ENCODE results near the gene SMIM17.

SMIM17 gene

DNA sequence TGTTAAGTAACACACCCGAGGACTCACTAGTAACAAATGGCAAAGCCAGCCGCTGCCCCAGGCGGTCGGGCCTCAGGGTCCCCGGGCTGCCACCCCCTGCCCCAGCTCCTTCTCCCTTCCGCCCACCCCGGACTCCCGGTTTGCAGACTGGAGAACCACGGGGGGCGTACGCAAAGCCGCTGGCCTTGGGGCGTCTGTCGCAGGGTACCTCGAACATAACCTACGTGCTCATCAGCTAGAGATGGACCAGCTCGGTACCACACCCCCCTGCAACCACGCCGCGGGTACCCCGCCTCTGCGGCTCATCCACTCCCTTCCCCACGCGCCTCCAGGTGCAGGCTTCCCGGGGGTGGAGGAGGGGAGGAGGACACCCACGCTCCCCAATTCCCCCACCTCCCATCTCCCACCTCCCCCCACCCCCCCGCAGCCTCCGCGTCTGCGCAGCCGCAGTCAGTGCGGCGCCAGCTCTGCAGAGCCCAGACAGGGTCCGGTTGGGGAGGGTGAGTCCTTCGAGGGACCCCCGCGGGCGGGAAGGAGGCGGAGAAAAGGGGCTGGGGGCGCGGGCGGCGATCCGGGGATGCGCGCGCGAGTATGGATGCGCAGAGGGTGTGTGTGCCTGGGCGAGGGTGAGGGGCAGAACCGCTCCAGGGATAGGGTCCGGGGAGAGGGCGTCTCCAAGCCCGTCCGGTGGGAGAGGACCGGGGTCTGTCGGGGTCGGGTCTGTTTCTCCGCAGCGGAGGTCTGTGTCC is at the start of gene SMIM17:
Gene SMIM17, plus strand, starts transcription at position 449 of the 749 bp plus-strand sequence. CDS start 2,509 bp downstream, outside the sequence.
- no peaks in the 10 kb centered on the region for H3K27me3 ChIP-seq (ENCODE audit: control insufficient read depth, insufficient read depth, low read length)
- H3K9ac ChIP-seq (ENCODE audit: low read depth, low read length), result no peak within 1 kb of the TSS
- no peak within 1 kb of the TSS for H3K27ac ChIP-seq (ENCODE audit: low read depth, low read length)
- H3K9me3 ChIP-seq (ENCODE audit: control insufficient read depth, insufficient read depth, low read length), result peaks cover 80% of the 10 kb centered on the region
- no peak within 1 kb of the TSS for H3K4me3 ChIP-seq (ENCODE audit: low read depth, low read length)
- H3K36me3 ChIP-seq (ENCODE audit: control insufficient read depth, insufficient read depth, low read length), result no peaks in the 10 kb centered on the region
- no peaks in the 10 kb centered on the region for H3K4me1 ChIP-seq (ENCODE audit: control insufficient read depth, insufficient read depth, low read length)

DNA sequence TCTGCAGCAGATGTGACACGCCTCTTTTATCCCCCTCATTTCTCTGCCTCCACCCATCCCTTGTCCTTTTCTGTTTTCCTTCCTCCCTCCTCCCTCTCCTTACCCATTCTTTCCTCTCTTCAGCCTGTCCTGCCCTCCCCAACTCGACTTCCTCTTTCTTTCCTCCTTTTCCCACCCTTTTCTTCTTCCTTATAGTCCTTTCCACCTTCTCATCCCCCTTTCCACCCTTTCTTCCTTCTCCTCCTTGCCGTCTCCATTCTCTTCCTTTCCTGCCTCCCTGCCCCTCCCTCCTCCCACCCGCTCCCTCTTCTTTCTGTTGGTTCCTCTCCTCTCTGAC is 48.5 kb upstream of the SMIM17 start:
- Histone ChIP-seq H3K27me3 (ENCODE audit: control insufficient read depth, insufficient read depth, low read length) (no peaks in the 10 kb centered on the region), H3K27ac (ENCODE audit: low read depth, low read length) (no peak overlapping the region), H3K9me3 (ENCODE audit: control insufficient read depth, insufficient read depth, low read length) (peaks cover 38% of the 10 kb centered on the region), H3K4me3 (ENCODE audit: low read depth, low read length) (peak overlapping the region; percentile 93; the same call in 1 of the 2 replicates), H3K36me3 (ENCODE audit: control insufficient read depth, insufficient read depth, low read length) (peaks cover 4% of the 10 kb centered on the region; the same call in 1 of the 2 replicates), H3K9ac (ENCODE audit: low read depth, low read length) (no peak overlapping the region), H3K4me1 (ENCODE audit: control insufficient read depth, insufficient read depth, low read length) (no peaks in the 10 kb centered on the region)

GRCh38 chr19:56594783-56595547 is 48.0 kb upstream of the SMIM17 start, which contains the start of gene ZNF71:
TSS of gene ZNF71 (plus strand) at chr19:56595302. CDS start at chr19:56601559, 6,257 bp downstream.
- H3K4me3 ChIP-seq (ENCODE audit: low read depth, low read length), result peak within 1 kb of the TSS; percentile 93
- peaks cover 4% of the 10 kb centered on the region; the same call in 1 of the 2 replicates for H3K36me3 ChIP-seq (ENCODE audit: control insufficient read depth, insufficient read depth, low read length)
- H3K27me3 ChIP-seq (ENCODE audit: control insufficient read depth, insufficient read depth, low read length), result no peaks in the 10 kb centered on the region
- no peak within 1 kb of the TSS for H3K27ac ChIP-seq (ENCODE audit: low read depth, low read length)
- H3K9ac ChIP-seq (ENCODE audit: low read depth, low read length), result peak within 1 kb of the TSS; percentile 78
- H3K4me1 ChIP-seq (ENCODE audit: control insufficient read depth, insufficient read depth, low read length), result no peaks in the 10 kb centered on the region
- H3K9me3 ChIP-seq (ENCODE audit: control insufficient read depth, insufficient read depth, low read length), result peaks cover 33% of the 10 kb centered on the region

DNA sequence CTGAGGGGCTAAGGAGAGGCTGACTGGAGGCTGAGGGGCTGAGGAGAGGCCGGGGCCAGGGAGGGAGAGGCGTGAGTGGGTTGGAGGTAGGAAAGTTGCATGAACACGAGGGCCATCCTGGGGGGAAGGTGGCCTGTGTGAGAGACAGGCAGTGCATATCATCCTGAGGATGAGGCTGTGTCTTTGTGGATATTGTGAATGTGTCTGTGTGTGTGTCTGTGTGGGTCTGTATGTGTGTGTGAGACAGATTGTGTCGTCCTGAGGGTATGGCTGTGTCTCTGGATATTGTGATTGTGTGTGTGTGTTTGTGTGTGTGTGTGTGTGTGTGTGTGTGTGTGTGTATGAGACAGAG is 47.4 kb upstream of the SMIM17 start:
- Histone ChIP-seq H3K27ac (ENCODE audit: low read depth, low read length) (no peak overlapping the region), H3K27me3 (ENCODE audit: control insufficient read depth, insufficient read depth, low read length) (no peaks in the 10 kb centered on the region), H3K4me3 (ENCODE audit: low read depth, low read length) (peak overlapping the region; percentile 93), H3K9ac (ENCODE audit: low read depth, low read length) (peak overlapping the region; percentile 78), H3K4me1 (ENCODE audit: control insufficient read depth, insufficient read depth, low read length) (no peaks in the 10 kb centered on the region), H3K9me3 (ENCODE audit: control insufficient read depth, insufficient read depth, low read length) (peaks cover 29% of the 10 kb centered on the region), H3K36me3 (ENCODE audit: control insufficient read depth, insufficient read depth, low read length) (peaks cover 4% of the 10 kb centered on the region; the same call in 1 of the 2 replicates)

- Histone ChIP-seq H3K4me1 (ENCODE audit: control insufficient read depth, insufficient read depth, low read length) (no peaks in the 10 kb centered on the region), H3K4me3 (ENCODE audit: low read depth, low read length) (no peak overlapping the region), H3K36me3 (ENCODE audit: control insufficient read depth, insufficient read depth, low read length) (peaks cover 12% of the 10 kb centered on the region; the same call in 1 of the 2 replicates), H3K27me3 (ENCODE audit: control insufficient read depth, insufficient read depth, low read length) (no peaks in the 10 kb centered on the region), H3K9me3 (ENCODE audit: control insufficient read depth, insufficient read depth, low read length) (peaks cover 29% of the 10 kb centered on the region), H3K9ac (ENCODE audit: low read depth, low read length) (no peak overlapping the region), H3K27ac (ENCODE audit: low read depth, low read length) (no peak overlapping the region)
These were observed 46.3 kb upstream of the SMIM17 start for GRCh38 chr19:56596676-56597075.

DNA sequence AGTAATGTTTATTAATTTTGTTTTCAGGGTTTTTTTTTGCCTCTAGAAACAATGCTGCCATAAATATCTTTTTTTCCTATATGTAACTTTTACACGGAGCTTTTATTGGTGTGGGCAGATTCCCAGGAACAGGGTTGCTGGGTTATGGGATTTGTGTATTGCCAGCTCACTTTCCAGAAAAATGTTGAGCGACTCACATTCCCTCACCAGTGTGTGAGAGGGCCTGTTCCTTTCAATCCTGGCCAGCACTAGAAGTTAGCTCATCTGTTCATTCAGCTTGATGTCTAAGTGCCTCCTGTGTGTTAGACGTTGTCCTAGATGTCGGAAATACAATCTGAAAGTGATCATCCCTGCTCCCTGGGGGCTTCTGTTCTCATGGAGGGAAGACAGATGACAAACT is 45.3 kb upstream of the SMIM17 start:
- Histone ChIP-seq H3K27ac (ENCODE audit: low read depth, low read length) (no peak overlapping the region), H3K27me3 (ENCODE audit: control insufficient read depth, insufficient read depth, low read length) (no peaks in the 10 kb centered on the region), H3K4me1 (ENCODE audit: control insufficient read depth, insufficient read depth, low read length) (no peaks in the 10 kb centered on the region), H3K36me3 (ENCODE audit: control insufficient read depth, insufficient read depth, low read length) (peaks cover 12% of the 10 kb centered on the region; the same call in 1 of the 2 replicates), H3K9ac (ENCODE audit: low read depth, low read length) (no peak overlapping the region), H3K4me3 (ENCODE audit: low read depth, low read length) (no peak overlapping the region), H3K9me3 (ENCODE audit: control insufficient read depth, insufficient read depth, low read length) (peaks cover 36% of the 10 kb centered on the region)

DNA sequence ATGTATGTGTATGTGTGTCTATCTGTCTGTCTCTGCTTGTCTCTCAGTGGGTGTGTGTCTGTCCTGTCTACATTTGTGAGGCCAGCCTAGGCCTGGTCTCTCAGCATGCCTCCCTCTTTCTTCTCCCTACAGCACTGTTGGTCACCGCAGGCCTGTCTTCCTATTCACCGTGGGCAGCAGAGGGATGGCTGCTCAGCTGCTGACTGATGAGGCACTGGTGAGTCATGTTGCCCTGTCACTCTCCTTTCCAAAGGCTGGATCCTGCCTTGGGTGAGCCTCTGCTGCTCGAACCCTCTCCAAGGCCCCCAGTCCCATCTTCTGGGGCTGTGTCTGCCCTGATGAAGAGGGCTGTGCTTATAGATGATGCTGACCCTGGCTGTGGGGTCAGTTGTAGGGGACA is 41.6 kb upstream of the SMIM17 start:
- Histone ChIP-seq H3K36me3 (ENCODE audit: control insufficient read depth, insufficient read depth, low read length) (peaks cover 12% of the 10 kb centered on the region; the same call in 1 of the 2 replicates), H3K9me3 (ENCODE audit: control insufficient read depth, insufficient read depth, low read length) (peaks cover 65% of the 10 kb centered on the region), H3K27me3 (ENCODE audit: control insufficient read depth, insufficient read depth, low read length) (no peaks in the 10 kb centered on the region), H3K9ac (ENCODE audit: low read depth, low read length) (no peak overlapping the region), H3K4me1 (ENCODE audit: control insufficient read depth, insufficient read depth, low read length) (no peaks in the 10 kb centered on the region), H3K27ac (ENCODE audit: low read depth, low read length) (no peak overlapping the region), H3K4me3 (ENCODE audit: low read depth, low read length) (no peak overlapping the region)

DNA sequence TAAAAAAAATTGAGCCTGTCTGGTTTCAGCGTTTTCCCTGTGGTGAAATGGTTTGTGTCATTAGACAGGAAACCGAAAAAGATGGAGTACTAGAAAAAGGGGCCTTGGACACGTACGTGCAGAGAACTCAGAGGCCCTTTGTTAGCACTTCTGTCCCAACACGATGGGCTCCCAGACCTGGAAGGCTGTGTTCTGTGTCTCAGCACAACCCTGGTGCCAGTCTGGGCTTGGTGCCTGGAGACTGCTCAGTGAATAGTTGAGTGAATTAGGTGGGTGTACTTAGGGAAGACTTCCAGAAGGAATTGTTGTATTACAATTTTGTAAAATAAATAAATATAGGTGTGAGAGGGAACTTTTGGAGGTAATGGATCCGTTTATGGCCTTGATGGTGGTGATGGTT is 39.1 kb upstream of the SMIM17 start:
- Histone ChIP-seq H3K9ac (ENCODE audit: low read depth, low read length) (no peak overlapping the region), H3K9me3 (ENCODE audit: control insufficient read depth, insufficient read depth, low read length) (peaks cover 74% of the 10 kb centered on the region), H3K4me1 (ENCODE audit: control insufficient read depth, insufficient read depth, low read length) (no peaks in the 10 kb centered on the region), H3K4me3 (ENCODE audit: low read depth, low read length) (no peak overlapping the region), H3K27me3 (ENCODE audit: control insufficient read depth, insufficient read depth, low read length) (no peaks in the 10 kb centered on the region), H3K27ac (ENCODE audit: low read depth, low read length) (no peak overlapping the region), H3K36me3 (ENCODE audit: control insufficient read depth, insufficient read depth, low read length) (peaks cover 8% of the 10 kb centered on the region; the same call in 1 of the 2 replicates)

- no peaks in the 10 kb centered on the region for H3K27me3 ChIP-seq (ENCODE audit: control insufficient read depth, insufficient read depth, low read length)
- H3K27ac ChIP-seq (ENCODE audit: low read depth, low read length), result no peak overlapping the region
- H3K4me3 ChIP-seq (ENCODE audit: low read depth, low read length), result no peak overlapping the region
- no peaks in the 10 kb centered on the region for H3K4me1 ChIP-seq (ENCODE audit: control insufficient read depth, insufficient read depth, low read length)
- H3K36me3 ChIP-seq (ENCODE audit: control insufficient read depth, insufficient read depth, low read length), result peaks cover 4% of the 10 kb centered on the region
- H3K9ac ChIP-seq (ENCODE audit: low read depth, low read length), result no peak overlapping the region
- H3K9me3 ChIP-seq (ENCODE audit: control insufficient read depth, insufficient read depth, low read length), result peaks cover 85% of the 10 kb centered on the region
These were observed 34.5 kb upstream of the SMIM17 start for GRCh38 chr19:56608274-56608964.

DNA sequence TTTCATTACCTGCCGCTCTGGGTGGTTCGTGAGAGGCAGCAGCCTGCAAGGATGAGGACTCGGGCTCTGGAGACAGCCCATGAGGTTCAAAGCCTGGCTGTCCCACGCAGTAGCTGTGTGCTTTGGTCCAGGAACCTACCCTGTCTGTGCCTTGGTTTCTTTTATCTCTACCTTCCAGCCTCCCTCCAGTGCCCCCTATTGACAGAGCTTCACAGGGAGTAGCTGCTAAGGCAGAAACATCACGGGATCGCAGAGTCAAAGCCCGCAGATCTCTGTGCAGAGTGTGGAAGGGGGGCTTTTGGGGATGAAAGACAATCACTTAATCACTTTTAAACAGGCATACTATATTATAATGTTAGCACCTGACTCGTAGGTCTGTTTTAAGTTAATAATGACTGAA is 31.7 kb upstream of the SMIM17 start:
- Histone ChIP-seq H3K4me3 (ENCODE audit: low read depth, low read length) (no peak overlapping the region), H3K36me3 (ENCODE audit: control insufficient read depth, insufficient read depth, low read length) (peaks cover 4% of the 10 kb centered on the region), H3K9me3 (ENCODE audit: control insufficient read depth, insufficient read depth, low read length) (peaks cover 86% of the 10 kb centered on the region), H3K27me3 (ENCODE audit: control insufficient read depth, insufficient read depth, low read length) (no peaks in the 10 kb centered on the region), H3K9ac (ENCODE audit: low read depth, low read length) (no peak overlapping the region), H3K4me1 (ENCODE audit: control insufficient read depth, insufficient read depth, low read length) (no peaks in the 10 kb centered on the region), H3K27ac (ENCODE audit: low read depth, low read length) (no peak overlapping the region)

All from HUES48 (cell line).